Measurements from ENCODE around the gene LSAMP. TPM values are rescaled to one million over a fixed set of nuclear protein-coding genes. Genes with fewer than 3 reads are reported as not detected.

The LSAMP gene
- total RNA-seq, 1 donor from 2014 or later = 3.9 TPM

DNA sequence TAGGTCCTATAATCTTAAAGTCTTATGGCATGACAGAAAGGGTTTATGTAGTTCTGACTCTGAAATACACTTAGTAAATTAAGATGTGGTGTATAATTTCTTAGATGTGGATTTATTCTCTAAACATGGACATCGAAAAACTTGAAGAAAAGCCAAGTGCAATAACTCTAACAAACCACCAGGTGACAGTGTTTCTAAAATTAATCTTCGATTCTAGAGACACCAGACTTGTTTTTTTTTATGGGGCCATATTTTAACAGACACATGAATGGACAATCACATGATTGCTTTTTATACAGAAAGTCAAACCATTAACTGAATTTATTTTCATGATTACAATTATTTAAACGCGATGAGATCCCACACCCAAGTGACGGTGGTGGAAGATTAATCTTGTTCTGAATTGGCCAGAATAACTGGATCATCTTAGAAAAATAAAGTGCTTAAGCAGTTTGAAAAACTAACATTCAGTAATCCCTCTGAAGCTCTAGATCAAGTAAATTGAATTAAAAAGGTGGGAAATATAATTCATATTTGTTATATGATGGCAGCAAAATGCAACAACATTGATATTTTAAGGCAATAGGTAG, 305.1 kb downstream of the LSAMP start:
- H3K4me3 ChIP-seq = no peak overlapping the region
- no peaks in the 10 kb centered on the region for H3K9me3 ChIP-seq
- no peaks in the 10 kb centered on the region for H3K36me3 ChIP-seq
- no peaks in the 10 kb centered on the region for H3K27me3 ChIP-seq
- TF ChIP-seq, protein P1, sequence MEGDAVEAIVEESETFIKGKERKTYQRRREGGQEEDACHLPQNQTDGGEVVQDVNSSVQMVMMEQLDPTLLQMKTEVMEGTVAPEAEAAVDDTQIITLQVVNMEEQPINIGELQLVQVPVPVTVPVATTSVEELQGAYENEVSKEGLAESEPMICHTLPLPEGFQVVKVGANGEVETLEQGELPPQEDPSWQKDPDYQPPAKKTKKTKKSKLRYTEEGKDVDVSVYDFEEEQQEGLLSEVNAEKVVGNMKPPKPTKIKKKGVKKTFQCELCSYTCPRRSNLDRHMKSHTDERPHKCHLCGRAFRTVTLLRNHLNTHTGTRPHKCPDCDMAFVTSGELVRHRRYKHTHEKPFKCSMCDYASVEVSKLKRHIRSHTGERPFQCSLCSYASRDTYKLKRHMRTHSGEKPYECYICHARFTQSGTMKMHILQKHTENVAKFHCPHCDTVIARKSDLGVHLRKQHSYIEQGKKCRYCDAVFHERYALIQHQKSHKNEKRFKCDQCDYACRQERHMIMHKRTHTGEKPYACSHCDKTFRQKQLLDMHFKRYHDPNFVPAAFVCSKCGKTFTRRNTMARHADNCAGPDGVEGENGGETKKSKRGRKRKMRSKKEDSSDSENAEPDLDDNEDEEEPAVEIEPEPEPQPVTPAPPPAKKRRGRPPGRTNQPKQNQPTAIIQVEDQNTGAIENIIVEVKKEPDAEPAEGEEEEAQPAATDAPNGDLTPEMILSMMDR (IDR thresholded peaks at IDR 0.05) = peak in 2 of 3 experiments; percentile 29 to 60
- no peak for TF ChIP-seq POLR2A (IDR thresholded peaks at IDR 0.05)
- no peak for DNase-seq (ENCODE audit: extremely low spot score in 2 of 2)
- intact Hi-C loops (cut with DNase I) = no loop called here
- H3K4me1 ChIP-seq = peaks cover 9% of the 10 kb centered on the region
- H3K27ac ChIP-seq = no peak overlapping the region

DNA sequence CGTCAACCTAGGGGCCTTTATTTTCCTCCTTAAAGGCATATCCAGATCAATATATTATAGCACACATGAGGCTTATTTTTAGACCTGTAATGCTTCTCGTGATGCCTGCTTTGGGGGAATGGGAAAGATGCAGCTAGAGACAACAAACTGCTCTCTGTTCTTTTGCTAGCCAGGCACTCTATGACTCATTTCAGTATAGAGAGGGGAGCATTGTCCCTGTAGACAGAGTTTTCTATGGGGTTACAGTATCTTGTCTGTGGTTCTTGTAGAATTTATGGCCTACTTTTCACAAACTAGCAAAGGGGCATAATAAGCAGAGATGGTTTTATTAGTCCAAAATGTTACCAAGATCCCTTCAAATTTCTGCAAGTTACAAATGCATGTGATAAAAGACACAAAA, 305.6 kb downstream of the LSAMP start:
- intact Hi-C loops (cut with DNase I) = no loop called here
- no peak for DNase-seq (ENCODE audit: extremely low spot score in 2 of 2)
- Histone ChIP-seq H3K36me3 (no peaks in the 10 kb centered on the region), H3K9me3 (no peaks in the 10 kb centered on the region), H3K27me3 (no peaks in the 10 kb centered on the region), H3K4me3 (no peak overlapping the region), H3K4me1 (peaks cover 9% of the 10 kb centered on the region), H3K27ac (no peak overlapping the region)
- TF ChIP-seq, protein P1 (IDR thresholded peaks at IDR 0.05) = no peak
- no peak for TF ChIP-seq POLR2A (IDR thresholded peaks at IDR 0.05)
- TF ChIP-seq POLR2AphosphoS5 (IDR thresholded peaks at IDR 0.05; ENCODE audit: insufficient read depth in 1 of 2, low read depth in 1 of 2) = no peak

DNA sequence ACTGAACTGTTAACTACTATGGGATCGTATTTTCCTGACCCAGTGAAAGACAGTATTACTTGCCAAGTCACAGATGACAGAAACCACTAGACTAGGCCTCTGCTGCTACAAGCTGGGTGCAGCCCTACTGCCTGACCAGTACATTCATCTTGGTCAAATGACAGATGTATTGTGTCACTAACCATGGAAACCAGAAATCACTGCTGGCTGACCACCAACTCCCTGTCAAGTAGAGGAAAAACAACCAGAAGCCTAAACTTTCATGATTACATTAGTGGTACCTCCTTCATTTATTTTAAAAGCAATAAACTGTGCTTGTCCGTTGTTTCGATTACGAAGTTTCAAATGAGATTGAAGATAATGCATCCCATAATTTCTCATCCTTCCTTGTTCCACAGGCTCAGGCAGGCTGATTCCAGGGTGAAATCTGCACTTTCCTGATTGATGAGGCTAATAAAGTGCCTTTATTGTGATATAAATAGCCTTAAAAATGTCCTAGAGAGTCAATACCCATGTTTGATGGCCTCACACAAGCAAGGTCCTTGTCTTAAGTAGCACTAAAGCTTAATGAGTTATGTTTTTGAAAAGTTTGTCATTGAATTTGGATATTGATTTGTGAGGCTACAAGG, 309.7 kb downstream of the LSAMP start:
- Histone ChIP-seq H3K9me3 (no peaks in the 10 kb centered on the region), H3K27ac (no peak overlapping the region), H3K4me3 (no peak overlapping the region), H3K27me3 (no peaks in the 10 kb centered on the region), H3K4me1 (peaks cover 9% of the 10 kb centered on the region), H3K36me3 (no peaks in the 10 kb centered on the region)
- intact Hi-C loops (cut with DNase I) = no loop called here
- DNase-seq (ENCODE audit: extremely low spot score in 2 of 2) = peak in 1 of 2 donors; percentile 87
- TF ChIP-seq, protein P1 (IDR thresholded peaks at IDR 0.05) = no peak
- TF ChIP-seq POLR2AphosphoS5 (IDR thresholded peaks at IDR 0.05; ENCODE audit: insufficient read depth in 1 of 2, low read depth in 1 of 2) = peak in 1 of 2 donors; percentile 10

DNA sequence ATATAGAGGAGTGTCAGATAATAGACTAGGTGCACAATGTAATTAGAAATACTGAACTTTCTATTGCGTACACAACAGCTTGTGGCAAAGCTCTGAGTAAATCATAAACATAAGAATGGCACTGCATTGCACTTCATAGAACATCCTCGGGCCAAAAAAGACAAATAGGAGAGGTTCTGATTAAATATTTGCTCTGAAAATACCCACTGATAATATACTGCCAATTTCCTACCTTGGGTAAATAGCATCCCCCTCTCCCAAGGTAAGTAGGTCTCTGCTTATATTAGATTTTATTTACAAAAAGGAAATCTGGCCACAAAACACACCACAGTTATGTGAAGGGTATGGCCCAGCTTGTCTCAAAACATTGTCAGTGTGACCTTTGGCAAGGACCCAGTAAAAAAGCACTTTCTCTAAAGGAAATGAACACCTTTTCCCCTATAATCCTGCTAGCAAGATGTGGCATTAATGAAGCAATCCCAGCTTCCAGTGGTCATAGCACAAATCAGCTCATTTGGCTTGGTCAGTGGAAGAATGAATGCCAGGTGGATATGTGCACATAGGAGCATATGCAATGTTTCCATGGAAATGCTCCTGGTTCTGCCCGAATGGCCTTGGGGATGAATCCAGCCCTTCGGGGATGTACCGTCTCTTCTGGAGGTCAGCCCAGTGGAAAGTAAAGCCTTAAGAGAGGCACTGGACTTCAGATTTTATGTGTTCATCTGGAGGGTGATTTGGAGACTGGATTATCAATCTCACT, 315.9 kb downstream of the LSAMP start:
- no peak for TF ChIP-seq POLR2AphosphoS5 (IDR thresholded peaks at IDR 0.05; ENCODE audit: insufficient read depth in 1 of 2, low read depth in 1 of 2)
- H3K9me3 ChIP-seq = no peaks in the 10 kb centered on the region
- H3K4me3 ChIP-seq = no peak overlapping the region
- no peaks in the 10 kb centered on the region for H3K4me1 ChIP-seq
- no peak for DNase-seq (ENCODE audit: extremely low spot score in 2 of 2)
- intact Hi-C loops (cut with DNase I) = no loop called here
- no peaks in the 10 kb centered on the region for H3K27me3 ChIP-seq
- no peak overlapping the region for H3K27ac ChIP-seq
- H3K36me3 ChIP-seq = no peaks in the 10 kb centered on the region

DNA sequence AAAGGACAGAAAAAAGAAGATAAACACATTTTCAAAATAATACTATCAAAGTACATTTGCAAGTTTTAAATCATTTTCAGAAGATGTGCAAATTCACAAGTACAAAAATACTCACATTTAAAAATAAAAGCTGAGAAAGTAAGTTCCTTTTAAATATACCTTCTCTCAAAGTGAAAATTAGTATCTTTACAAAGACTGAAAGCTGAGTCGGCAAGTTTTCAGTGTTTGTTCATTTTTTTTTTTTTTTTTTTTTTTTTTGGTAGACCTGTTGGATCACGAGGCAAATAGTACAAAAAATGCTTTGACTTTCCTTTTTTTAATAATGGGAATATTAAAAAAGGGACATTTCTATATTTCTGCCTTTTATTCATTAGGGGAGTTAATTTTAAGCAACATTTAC, 317.8 kb downstream of the LSAMP start:
- no peaks in the 10 kb centered on the region for H3K36me3 ChIP-seq
- H3K4me1 ChIP-seq = no peaks in the 10 kb centered on the region
- TF ChIP-seq POLR2A (IDR thresholded peaks at IDR 0.05) = no peak
- TF ChIP-seq, protein P1 (IDR thresholded peaks at IDR 0.05) = no peak
- TF ChIP-seq POLR2AphosphoS5 (IDR thresholded peaks at IDR 0.05; ENCODE audit: insufficient read depth in 1 of 2, low read depth in 1 of 2) = no peak
- no peaks in the 10 kb centered on the region for H3K9me3 ChIP-seq
- intact Hi-C loops (cut with DNase I) = no loop called here
- no peak overlapping the region for H3K27ac ChIP-seq
- DNase-seq (ENCODE audit: extremely low spot score in 2 of 2) = no peak
- H3K4me3 ChIP-seq = no peak overlapping the region
- no peaks in the 10 kb centered on the region for H3K27me3 ChIP-seq
